ENCODE data around the gene NRF1.
"Not testable (repeated sequence)": the region's sequence is repeated elsewhere in the genome, so short reads cannot be mapped to it uniquely, and the experiment has no call there.

NRF1 gene

GRCh38 chr7:129588268-129588667, 23.3 kb upstream of the NRF1 start:
- Histone ChIP-seq H3K36me3 (ENCODE audit: control insufficient read depth, insufficient read depth, low read length) (no peaks in the 10 kb centered on the region), H3K27me3 (replicated peaks; ENCODE audit: control insufficient read depth, insufficient read depth, low read length) (no peaks in the 10 kb centered on the region), H3K4me3 (replicated peaks; ENCODE audit: low read depth, low read length) (no peak overlapping the region)
- no peak for TF ChIP-seq CTCF (IDR thresholded peaks at IDR 0.05; ENCODE audit: insufficient read depth, low read length, poor library complexity, severe bottlenecking)
- DNase-seq (ENCODE audit: extremely low read depth, insufficient read length) = no peak

DNA sequence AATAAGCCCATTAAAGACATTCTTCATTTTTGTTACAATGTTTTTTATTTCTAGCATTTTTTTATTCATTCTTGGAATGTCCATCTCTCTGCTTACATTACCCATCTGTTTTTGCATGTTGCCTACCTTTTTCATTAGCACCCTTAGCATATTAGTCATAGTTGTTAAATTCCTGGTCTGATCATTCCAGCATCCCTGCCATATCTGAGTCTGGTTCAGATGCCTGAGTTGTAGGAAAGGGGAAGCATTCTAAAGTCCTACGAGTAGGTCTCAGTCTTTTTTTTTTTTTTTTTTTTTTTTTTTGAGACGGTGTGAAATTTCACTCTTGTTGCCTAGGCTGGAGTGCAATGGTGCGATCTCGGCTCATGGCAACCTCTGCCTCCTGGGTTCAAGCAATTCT, 19.7 kb upstream of the NRF1 start:
- no peak for DNase-seq (ENCODE audit: extremely low read depth, insufficient read length)
- no peaks in the 10 kb centered on the region for H3K27me3 ChIP-seq (replicated peaks; ENCODE audit: control insufficient read depth, insufficient read depth, low read length)
- H3K4me3 ChIP-seq (replicated peaks; ENCODE audit: low read depth, low read length) = no peak overlapping the region
- no peak for TF ChIP-seq CTCF (IDR thresholded peaks at IDR 0.05; ENCODE audit: insufficient read depth, low read length, poor library complexity, severe bottlenecking)
- H3K36me3 ChIP-seq (ENCODE audit: control insufficient read depth, insufficient read depth, low read length) = no peaks in the 10 kb centered on the region

- H3K4me3 ChIP-seq (replicated peaks; ENCODE audit: low read depth, low read length); H3K36me3 ChIP-seq (ENCODE audit: control insufficient read depth, insufficient read depth, low read length); H3K27me3 ChIP-seq (replicated peaks; ENCODE audit: control insufficient read depth, insufficient read depth, low read length); DNase-seq (ENCODE audit: extremely low read depth, insufficient read length): not testable (repeated sequence)
Measured at GRCh38 chr7:129596386-129596785, 15.1 kb upstream of the NRF1 start.

- Histone ChIP-seq H3K4me3 (replicated peaks; ENCODE audit: low read depth, low read length) (no peak overlapping the region), H3K36me3 (ENCODE audit: control insufficient read depth, insufficient read depth, low read length) (no peaks in the 10 kb centered on the region), H3K27me3 (replicated peaks; ENCODE audit: control insufficient read depth, insufficient read depth, low read length) (no peaks in the 10 kb centered on the region)
- TF ChIP-seq CTCF (IDR thresholded peaks at IDR 0.05; ENCODE audit: insufficient read depth, low read length, poor library complexity, severe bottlenecking) = no peak
- no peak for DNase-seq (ENCODE audit: extremely low read depth, insufficient read length)
Measured at GRCh38 chr7:129597672-129598071, 13.8 kb upstream of the NRF1 start.

GRCh38 chr7:129599174-129599573, 12.3 kb upstream of the NRF1 start:
- Histone ChIP-seq H3K36me3 (ENCODE audit: control insufficient read depth, insufficient read depth, low read length) (no peaks in the 10 kb centered on the region), H3K27me3 (replicated peaks; ENCODE audit: control insufficient read depth, insufficient read depth, low read length) (no peaks in the 10 kb centered on the region), H3K4me3 (replicated peaks; ENCODE audit: low read depth, low read length) (no peak overlapping the region)
- no peak for TF ChIP-seq CTCF (IDR thresholded peaks at IDR 0.05; ENCODE audit: insufficient read depth, low read length, poor library complexity, severe bottlenecking)
- no peak for DNase-seq (ENCODE audit: extremely low read depth, insufficient read length)

- H3K36me3 ChIP-seq (ENCODE audit: control insufficient read depth, insufficient read depth, low read length); H3K27me3 ChIP-seq (replicated peaks; ENCODE audit: control insufficient read depth, insufficient read depth, low read length); DNase-seq (ENCODE audit: extremely low read depth, insufficient read length); H3K4me3 ChIP-seq (replicated peaks; ENCODE audit: low read depth, low read length): not testable (repeated sequence)
Measured at GRCh38 chr7:129603594-129603993, 7.9 kb upstream of the NRF1 start.

DNA sequence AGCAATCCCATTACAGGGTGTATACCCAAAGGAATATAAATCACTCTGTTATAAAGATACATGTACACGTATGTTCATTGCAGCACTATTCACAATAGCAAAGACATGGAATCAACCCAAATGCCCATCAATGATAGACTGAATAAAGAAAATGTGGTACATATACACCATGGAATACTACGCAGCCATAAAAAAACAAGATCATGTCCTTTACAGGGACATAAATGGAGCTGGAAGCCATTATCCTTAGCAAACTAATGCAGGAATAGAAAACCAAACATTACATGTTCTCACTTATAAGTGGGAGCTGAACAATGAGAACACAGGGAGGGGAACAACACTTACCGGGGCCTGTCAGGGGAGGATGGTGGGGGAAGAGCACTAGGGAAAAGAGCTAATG, 7.5 kb upstream of the NRF1 start:
- not testable (repeated sequence) for H3K4me3 ChIP-seq (replicated peaks; ENCODE audit: low read depth, low read length); H3K36me3 ChIP-seq (ENCODE audit: control insufficient read depth, insufficient read depth, low read length); DNase-seq (ENCODE audit: extremely low read depth, insufficient read length); H3K27me3 ChIP-seq (replicated peaks; ENCODE audit: control insufficient read depth, insufficient read depth, low read length)
